KG1 (cell line): Measurements from ENCODE around the gene GSTK1.
"Not testable (repeated sequence)": the region's sequence is repeated elsewhere in the genome, so short reads cannot be mapped to it uniquely, and the experiment has no call there.

Experiments used
- DNase-seq: peaks from one replicate; lab custom pipeline; 2025; lab: John Stamatoyannopoulos, UW

GSTK1 gene

DNA sequence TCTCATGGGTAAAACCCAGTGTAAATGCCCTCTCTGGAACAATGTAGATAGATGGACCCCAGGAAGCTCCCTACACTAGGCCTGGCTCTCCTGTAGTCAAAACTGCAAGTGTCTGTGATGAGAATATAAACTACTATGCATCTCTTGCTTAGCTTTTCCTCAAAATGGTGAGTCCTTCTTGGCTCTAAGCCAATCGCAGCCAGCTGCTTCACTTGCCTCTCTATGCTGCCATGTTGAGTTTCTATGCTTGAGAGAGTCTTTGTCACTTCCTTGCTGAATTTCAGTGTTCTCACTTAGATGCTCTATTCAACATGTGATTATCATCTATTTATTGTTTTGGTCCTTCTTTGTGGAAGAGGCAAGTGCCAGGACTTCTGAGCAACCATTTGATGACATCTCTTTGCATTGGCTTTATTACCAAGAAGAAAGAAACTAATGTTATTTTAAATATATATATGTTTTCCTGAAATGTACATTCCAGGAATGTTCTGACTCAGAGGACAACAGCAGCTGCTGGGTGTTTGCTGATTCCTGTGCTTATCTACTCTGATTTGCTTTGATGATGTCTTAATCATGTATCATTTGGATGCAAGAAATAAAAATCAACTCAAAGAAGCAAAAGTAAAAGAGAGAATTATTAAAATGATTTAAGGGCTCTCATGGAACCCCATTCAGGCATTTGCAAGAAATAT, 24.8 kb upstream of the GSTK1 start:
- no peak for DNase-seq

DNA sequence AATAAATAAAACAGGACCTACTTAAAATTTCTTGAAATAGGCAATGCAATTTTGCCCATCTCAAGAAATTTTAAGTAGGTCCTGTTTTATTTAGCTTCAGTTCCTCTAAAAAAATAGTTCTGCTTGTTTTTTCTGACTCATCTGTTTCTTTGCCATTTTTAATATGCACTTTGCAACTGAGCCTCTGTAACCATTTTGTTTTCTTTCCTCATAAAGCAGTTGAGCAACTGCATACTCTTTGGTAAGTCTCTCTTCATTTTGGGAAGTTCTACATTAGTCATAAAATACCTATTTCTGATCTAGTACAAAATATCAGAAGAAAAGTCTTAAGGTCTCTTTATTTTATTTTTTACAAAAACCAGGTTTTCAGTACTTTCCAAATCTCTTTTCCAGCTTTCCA, 23.4 kb upstream of the GSTK1 start:
- no peak for DNase-seq

DNA sequence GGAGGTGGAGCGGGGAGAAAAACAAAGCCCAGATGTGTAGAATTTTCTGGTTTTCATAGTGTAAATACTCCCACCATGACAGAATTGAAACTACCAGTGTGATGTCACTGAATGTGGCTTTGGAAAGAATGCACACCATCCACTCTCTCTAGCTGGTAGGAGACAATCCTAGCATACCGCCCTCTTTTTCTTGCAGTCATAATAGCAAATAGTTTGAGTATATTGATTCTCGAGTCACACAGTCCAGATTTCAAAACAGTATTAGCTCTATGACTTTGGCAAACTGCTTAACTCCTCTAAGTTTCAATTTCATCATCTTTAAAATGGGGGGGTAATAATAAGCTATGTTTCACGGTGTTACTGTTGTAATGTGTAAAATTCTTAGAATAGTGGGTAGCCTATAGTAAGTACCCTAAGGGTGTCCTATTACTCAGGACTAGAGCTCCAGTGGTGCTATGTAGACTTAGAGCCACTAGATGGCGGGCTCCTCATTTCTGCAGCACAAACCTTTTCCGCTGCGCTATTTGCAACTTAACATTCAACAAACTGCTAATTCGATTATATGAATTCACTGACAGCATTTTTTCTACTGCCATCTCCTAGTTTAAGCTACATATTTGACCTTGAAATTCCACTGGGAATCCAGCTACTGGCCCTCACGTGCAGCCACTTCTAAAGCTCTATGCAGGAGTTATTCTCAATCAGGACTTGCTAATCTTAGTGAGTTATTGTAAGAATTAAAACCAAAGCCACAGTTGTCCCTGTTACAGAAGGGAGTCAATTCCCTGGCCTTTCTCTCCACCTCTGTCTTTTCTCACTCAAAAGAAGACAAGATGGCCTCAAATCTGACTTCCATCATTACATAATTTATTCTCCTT, 22.7 kb upstream of the GSTK1 start:
- peak; percentile 18 for DNase-seq

DNA sequence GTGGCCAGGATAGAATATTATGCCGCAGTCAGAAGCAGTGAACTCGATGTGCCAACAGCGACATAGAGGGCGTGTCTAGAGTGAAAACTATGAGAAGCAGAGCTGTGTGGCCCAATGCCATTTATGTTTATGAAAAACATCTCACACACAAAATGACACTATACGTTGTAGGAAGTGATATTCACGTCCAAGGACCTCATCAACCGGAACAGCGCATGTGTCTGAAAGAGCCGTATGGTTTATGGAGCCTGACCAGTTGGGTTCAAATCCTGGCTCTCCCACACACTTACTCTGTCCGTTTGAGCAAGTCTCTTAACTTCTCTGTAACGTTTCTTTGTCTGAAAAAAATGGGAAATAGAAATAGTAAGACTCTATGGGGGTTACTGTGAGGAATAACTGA, 20.9 kb upstream of the GSTK1 start:
- no peak for DNase-seq

DNA sequence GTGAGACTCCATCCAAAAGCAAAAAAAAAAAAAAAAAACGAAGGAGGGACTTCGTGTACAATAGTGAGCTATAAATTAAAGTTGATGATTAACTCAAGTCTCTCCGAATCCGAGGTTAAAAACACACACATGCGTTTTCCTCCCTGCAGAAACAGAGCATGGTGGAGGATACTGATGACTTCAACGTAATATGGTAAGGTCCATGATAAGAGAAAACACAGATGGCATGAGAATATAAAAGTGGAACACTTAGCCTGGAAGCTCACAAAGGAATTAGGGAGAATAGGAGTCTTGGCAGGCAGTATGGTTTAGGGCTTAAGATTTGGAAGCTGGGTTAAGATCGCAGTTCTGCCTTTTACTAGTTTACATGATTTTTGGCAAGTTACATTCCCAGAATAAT, 20.1 kb upstream of the GSTK1 start:
- DNase-seq, result no peak

DNA sequence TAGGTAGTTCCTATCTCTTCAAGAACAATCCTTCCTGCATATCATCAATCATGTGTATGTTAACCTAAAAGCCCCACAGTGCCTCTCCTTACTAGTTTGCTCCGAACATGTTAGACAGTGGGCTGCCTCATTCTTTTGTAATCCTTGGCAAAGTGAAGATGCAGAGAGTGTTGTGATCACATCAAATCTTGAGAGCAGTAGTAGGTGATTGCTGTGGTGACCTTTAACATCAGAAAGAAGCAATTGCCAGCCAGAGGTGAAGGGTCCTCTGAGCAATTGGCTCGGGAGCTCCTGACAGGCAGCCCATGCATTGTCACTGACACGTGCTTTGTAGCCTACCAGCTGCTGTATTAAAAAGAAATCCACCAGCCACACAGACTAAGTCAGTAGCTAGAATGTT, 19.6 kb upstream of the GSTK1 start:
- no peak for DNase-seq

DNA sequence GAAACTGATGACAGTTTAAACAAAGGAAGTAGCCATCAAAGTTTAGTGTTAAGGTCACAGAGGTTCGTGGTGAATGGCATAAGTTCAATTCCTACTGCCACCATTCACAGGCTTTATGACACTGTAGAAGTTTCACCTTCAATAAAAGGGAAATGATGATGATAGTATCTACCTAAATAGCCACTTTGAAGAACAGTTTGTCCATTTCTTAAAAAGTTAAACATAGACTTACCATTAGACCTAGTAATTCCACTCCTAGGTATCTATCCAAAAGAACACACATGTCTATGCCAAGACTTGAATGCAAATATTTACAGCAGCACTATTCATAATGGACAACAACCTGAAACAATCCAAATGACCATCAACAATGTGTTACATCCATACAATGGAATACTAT, 18.9 kb upstream of the GSTK1 start:
- DNase-seq, result no peak

DNA sequence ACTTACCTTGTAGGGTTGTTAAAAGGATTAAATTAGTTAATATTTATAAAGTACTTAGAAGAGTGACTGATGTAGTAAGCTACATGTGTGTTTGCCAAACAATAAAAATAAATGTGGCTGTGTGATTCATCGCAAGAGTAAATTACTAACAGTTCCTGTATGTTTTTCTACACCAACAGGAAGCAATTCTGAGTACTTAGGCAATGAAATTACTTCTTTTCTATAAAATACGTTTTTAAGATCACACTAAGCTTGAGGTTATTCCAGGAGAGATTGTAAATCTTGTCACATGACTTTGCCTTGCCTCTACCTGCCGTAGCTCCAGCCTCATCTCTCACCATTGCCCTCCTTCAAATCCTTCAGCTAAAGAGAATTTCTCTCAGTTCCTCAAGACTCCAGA, 18.1 kb upstream of the GSTK1 start:
- DNase-seq, result no peak

DNA sequence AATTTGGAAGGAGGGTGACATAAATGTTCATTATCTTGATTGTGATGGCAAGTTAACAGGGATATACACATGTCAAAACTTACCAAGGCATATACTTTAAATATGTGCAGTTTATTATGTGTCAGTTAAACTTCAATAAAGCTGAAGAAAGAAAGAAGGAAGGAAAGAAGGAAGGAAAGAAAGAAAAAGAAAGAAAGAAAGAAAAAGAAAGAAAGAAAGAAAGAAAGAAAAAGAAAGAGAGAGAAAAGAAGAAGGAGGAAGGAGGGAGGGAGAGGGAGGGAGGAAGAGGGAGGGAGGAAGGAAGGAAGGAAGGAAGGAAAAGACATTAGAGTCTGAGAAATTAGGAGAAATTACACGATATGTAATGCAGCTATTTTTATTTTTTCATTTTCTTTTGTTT, 15.9 kb upstream of the GSTK1 start:
- no peak for DNase-seq

DNA sequence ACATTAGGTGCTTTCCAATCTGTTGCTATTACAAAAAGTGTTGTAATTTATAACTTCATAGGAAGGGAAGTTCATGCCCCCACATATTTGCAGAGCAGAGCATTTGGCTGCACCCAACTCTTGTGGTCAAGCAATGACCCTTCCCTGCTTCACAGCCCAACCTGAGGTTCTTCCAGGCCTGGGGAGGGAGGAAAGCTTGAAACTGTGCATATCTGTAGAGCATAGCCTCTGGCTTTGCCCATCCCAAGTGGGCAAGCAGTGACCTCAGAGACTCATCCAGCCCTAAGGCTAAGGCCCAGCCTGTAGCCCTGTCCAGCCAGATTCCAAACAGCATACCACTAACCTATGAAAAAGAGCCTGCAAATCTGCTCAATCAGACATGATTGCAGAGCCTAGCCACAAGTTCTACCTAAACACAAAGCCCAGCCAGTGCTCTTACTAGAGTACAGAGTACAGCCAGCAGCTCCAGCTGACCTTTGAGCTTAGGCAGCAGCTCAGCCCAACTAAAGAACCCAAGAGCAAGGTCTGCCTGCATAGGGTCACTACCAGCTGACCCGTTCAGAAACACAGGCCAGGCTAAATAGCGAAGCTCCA, 14.4 kb upstream of the GSTK1 start:
- no peak for DNase-seq

DNA sequence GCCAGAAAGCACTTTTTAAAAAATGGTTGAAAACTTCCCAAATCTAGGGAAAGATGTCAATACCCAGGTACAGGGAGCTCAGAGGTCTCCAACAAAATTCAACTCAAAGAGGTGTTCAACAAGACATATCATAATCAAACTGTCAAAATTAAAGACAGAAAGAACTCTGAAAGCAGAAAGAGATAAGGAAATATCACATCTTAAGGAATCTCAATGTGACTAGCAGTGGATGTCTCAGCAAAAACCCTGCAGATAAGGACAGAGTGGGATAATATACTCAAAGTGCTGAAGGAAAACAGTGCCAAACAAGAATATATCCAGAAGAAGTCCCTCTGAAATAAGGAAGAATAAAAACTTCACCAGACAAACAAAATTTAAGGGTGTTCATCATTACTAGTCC, 13.0 kb upstream of the GSTK1 start:
- no peak for DNase-seq

DNA sequence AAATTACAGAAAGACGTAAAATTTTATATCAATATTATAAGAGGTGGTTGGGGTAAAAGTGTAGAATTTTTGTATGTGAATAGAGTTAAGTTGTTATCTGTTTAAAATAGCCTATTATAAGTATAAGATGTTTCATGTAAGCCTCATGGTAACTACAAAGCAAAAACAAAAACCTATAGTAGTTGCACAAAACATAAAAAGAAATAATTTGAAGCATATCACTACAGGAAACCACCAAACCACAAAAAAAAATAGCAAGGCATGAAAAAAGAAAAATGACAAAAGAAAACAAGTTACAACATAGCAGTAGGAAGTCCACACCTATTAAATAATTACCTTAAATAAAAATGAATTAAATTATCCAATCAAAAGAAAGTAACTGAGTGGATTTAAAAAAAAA, 12.4 kb upstream of the GSTK1 start:
- no peak for DNase-seq

DNA sequence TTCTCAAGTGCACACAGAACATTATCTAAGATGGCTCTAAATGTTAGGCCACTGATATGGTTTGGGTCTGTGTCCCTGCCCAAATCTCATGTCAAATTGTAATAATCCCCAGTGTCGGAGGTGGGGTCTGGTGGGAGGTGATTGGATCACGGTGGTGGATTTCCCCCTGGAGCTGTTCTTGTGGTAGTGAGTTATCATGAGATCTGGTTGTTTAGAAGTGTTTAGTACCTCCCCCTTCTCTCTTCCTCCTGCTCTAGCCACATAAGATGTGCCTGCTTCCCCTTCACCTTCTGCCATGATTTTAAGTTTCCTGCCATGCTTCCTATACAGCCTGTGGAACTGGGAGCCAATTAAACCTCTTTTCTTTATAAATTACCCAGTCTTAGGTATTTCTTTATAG, 11.2 kb upstream of the GSTK1 start:
- DNase-seq, result no peak

DNA sequence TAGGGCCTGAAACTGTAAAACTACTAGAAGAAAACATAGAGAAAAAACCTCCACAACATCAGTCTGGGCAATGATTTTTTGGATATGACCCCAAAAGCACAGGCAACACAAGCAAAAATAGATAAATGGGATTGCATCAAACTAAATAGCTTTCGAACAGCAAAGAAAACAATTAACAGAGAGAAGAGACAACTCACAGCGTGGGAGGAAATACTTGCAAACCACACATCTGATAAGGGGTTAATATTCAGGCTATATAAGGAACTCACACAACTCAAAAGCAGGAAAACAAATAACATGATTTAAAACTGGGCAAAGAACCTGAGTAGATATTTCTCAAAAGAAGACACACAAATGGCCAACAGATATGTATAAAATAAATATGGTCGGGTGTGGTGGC, 7.7 kb upstream of the GSTK1 start:
- DNase-seq, result no peak

DNA sequence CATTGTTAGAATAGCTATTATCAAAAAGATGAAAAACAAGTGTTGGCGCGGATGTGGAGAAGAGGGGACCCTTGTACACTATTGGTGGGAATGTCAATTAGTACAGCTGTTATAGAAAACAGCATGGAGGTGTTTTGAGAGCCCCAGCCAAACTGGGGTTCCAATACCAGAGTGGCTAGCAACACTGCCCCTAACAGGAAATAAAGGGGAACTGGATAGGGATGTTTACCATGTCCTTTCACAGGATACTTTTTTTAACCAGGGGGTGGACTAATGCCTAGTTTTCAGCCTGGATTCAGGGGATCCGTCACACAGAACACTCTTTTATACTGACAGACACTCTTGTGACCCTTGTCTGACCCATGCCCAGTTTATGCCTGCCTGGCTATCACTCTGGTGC, 6.9 kb upstream of the GSTK1 start:
- DNase-seq, result no peak

DNA sequence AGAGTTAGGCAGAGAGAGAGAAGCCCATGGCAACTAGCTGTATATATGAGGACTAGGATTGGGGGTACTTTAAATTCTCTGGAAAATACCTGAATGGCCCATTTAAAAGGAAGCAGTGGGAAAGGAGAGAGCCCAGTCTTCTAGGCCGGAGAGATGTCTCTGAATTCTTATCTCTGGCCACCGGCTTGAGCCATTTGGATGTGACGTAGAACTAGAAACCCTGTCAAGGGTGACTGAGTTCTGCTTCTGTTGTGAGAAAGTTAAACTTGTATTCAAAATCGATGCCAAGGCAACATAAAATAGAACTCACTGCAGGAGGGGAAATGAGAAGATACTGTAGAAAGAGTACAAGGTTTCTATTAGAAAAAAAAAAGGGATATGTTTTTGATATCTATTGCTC, 6.3 kb upstream of the GSTK1 start:
- no peak for DNase-seq

DNA sequence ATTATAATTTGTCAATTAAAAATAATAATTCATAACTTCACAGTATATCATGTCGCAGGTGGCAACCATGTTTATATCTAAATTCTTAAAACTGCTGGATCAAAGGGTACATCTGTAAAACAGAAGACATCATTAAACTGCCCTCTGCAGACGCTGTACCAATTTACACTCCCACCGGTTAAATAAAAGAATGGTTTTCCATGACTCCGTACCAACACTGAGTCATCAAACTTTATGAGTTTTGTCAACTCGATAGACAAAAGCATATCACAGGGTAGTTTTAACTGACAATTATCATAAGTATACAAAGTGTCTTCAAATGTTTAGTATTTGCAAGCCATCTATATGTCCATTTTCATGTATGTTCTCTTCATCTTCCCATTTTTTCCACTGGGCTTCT, 5.7 kb upstream of the GSTK1 start:
- no peak for DNase-seq

DNA sequence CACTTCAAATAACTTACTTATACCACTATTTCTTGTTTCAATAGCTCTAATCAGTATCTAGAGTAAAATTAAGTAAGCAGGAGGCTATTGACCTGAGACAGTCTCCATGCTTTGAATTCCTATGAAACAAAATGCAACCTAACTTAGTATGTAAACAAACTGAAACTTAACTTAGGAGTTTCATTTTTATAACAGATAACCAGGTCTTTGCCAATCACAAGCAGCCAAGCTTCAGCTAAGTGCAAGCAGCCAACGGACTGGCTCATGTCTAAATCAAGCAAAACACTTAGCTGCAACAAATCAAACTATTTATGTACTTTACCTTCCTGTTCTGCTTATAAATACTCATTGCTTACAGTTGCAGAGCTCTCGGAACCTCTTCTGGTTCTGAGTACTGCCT, 4.4 kb upstream of the GSTK1 start:
- DNase-seq, result no peak

DNA sequence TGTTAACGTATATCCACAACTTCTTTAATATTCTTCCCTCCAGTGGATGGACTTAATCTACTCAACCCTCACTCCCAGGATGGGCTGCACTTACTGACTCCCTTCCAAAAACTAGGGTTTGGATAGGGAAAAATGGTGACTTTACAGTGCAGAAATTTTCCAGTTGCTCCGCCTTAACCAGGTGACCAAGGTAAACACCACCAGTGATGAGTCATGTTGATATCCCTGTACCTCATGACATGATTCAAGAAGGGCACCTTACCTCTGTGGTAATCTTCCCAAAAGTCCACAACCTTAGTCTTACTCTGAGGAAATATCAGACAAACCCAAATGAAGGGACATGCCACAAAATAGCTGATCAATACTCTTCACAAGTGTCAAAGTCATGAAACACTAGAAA, 3.5 kb upstream of the GSTK1 start:
- no peak for DNase-seq

DNA sequence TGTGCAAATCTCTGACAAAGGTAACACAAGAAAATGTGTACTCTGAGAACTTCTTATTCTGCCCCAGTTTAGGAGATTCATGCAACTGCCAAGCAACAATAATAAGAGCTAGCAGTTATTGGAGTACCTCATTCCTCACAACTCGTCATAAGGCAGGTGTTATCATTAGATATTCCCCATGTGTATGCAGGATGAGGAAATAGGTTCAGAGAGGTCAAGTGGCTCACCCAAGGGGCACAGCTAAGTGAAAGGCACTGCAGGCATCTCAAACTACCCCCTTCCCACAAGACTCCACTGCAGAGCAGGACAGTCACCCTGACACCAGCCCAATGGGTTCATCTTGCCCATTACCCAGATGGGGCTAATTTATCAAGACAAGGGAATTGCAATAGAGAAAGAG, 1.3 kb upstream of the GSTK1 start:
- DNase-seq, result no peak

DNA sequence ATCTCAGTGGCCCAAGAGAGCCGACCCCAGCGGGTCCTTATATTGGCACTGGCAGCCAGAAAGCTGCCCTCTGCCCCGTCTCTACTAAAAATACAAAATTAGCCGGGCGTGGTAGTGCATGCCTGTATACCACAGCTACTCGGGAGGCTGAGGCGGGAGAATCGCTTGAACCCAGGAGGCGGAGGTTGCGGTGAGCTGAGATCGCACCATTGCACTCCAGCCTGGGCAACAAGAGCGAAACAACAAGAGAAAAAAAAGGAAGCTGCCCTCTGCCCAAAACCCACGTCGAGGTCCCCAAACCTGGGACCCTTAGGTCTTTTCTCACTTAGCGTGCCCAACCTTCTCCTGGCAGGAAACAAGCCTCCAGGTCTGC, 941 bp downstream of the GSTK1 start:
- DNase-seq, result not testable (repeated sequence)

DNA sequence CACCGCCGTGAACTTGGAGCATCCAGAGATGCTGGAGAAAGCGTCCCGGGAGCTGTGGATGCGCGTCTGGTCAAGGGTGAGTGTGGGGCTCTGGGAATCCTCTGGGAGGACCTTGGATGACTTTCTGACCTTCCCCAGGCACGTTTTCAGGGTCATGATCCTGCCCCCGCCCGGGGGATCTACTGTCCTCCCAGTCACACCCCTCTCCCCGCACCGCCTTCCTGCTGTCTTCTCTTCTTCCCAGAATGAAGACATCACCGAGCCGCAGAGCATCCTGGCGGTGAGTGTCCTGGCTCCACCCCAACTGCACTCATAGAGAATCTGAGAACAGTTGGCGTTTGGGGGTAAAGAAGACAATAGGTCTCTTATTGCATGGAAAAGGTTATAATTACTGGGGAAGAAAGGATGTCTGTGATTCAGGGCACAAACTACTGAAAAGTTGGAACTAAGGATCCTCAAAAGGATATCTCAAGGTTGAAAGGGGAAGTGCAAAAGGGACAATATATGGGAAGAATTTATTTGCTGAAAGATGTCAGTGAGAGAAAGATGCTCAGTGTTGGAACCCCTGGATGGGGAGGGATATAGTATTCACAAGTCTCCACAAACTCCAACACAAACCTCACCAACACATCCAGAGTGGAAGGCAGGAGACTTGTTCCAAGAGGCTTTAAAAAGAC, 1.9 kb downstream of the GSTK1 start:
- DNase-seq, result no peak

DNA sequence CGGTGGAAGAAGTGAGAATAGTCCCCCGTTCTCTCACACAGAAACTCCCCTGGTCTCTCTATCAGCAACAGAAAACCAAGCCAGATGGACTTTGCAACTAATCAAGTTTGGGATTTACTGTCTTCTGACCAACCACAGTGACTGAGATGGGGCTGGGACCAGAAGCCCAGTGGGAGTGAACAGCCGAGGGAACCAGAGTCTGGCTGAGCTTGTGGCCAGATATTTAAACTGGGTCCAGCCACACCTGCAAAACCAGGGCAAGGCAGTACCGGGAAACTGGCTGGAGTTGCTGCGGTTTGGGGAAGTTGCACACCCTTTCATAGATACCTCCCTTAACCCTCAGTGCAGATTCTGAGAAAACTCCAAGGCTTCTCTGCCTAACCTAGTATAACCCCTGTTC, 6.0 kb downstream of the GSTK1 start:
- DNase-seq, result no peak
